RWPE2 (cell line): ENCODE data around the gene WDFY2.

ENCODE experiments used
- ATAC-seq: fragments of 200-7000 bp; cut with Tn5 transposase; 3 replicates; pipeline ENCODE4 v1.9.1; 2021; ENCODE audit warnings: low read depth
- DNase-seq: peaks from one replicate; pipeline ENCODE4 v3.0.0-alpha.2; 2020; ENCODE audit warnings: low spot score
- H3K27ac ChIP-seq: fragments of 450-650 bp; 2 replicates; pipeline ENCODE4 v1.5.1; 2017; ENCODE audit warnings: mild to moderate bottlenecking; ENCODE audit not compliant: poor library complexity, severe bottlenecking
- H3K27me3 ChIP-seq: fragments of 250-450 bp; sonication (Bioruptor Pico); 2 replicates; pipeline ENCODE4 v1.5.1; 2021; ENCODE audit warnings: mild to moderate bottlenecking, moderate library complexity; ENCODE audit not compliant: insufficient read depth, poor library complexity, severe bottlenecking
- H3K36me3 ChIP-seq: fragments of 250-450 bp; sonication (Bioruptor Pico); 2 replicates; pipeline ENCODE4 v1.5.1; 2020; ENCODE audit warnings: low read depth, mild to moderate bottlenecking, moderate library complexity
- H3K4me1 ChIP-seq: fragments of 250-450 bp; sonication (Bioruptor Pico); 2 replicates; pipeline ENCODE4 v1.5.1; 2021; ENCODE audit warnings: mild to moderate bottlenecking, moderate library complexity; ENCODE audit not compliant: insufficient read depth, poor library complexity, severe bottlenecking
- H3K4me3 ChIP-seq: fragments of 250-450 bp; sonication (Bioruptor Pico); 2 replicates; pipeline ENCODE4 v1.5.1; 2021; ENCODE audit warnings: mild to moderate bottlenecking, moderate library complexity; ENCODE audit not compliant: severe bottlenecking
- H3K9me3 ChIP-seq: fragments of 250-450 bp; sonication (Bioruptor Pico); 2 replicates; pipeline ENCODE4 v1.5.1; 2021; ENCODE audit warnings: mild to moderate bottlenecking, moderate library complexity; ENCODE audit not compliant: severe bottlenecking
- TF ChIP-seq, protein P1 (sequence below): fragments of 450-650 bp; IDR thresholded peaks from one replicate; pipeline ENCODE4 v1.5.1; 2017; ENCODE audit warnings: mild to moderate bottlenecking, moderate library complexity; ENCODE audit not compliant: poor library complexity, severe bottlenecking

WDFY2 gene

DNA sequence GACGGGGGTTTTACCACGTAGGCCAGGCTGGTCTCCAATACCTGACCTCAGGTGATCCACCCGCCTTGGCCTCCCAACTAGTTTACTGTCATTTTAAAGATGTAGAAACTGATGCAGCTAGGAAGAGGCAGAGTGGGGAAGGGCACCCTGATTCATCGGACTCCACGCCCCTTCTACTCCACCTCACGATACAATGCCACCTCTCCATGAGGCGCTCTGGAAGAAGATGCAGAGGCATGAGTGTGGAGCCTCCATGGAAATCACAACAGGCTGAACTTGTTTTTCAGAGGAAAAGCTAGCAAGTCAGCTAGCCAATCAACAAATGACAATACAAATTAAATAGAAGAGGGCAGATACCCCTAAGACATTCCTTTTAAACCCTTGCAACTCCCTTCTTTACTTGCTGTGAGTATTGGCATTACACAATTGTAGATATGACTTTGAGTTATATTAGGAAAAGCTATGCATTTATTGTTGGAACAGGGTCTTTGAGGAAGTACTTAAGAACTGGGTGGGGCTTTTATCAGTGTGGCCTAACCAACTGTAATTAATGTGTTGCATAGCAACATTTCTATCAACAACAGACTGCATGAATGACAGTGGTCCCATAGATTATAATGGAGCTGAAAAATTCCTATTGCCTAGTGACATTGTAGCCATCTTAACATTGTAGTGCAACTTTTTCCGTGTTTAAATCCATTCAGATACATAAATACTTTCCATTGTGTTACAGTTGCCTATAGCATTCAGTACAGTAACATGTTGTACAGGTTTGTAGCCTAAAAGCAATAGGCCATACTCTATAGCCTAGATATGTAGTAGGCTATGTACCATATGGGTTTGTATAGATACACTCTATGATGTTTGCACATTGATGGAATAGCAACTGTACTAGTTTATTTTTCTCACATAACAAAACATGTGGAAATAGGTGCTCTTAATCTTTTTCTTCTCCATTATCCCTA is 17.6 kb downstream of the WDFY2 start:
- no peaks in the 10 kb centered on the region for H3K9me3 ChIP-seq
- no peaks in the 10 kb centered on the region for H3K27me3 ChIP-seq
- ATAC-seq (no peak), DNase-seq (no peak)
- TF ChIP-seq, protein P1, sequence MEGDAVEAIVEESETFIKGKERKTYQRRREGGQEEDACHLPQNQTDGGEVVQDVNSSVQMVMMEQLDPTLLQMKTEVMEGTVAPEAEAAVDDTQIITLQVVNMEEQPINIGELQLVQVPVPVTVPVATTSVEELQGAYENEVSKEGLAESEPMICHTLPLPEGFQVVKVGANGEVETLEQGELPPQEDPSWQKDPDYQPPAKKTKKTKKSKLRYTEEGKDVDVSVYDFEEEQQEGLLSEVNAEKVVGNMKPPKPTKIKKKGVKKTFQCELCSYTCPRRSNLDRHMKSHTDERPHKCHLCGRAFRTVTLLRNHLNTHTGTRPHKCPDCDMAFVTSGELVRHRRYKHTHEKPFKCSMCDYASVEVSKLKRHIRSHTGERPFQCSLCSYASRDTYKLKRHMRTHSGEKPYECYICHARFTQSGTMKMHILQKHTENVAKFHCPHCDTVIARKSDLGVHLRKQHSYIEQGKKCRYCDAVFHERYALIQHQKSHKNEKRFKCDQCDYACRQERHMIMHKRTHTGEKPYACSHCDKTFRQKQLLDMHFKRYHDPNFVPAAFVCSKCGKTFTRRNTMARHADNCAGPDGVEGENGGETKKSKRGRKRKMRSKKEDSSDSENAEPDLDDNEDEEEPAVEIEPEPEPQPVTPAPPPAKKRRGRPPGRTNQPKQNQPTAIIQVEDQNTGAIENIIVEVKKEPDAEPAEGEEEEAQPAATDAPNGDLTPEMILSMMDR = no peak
- no peak overlapping the region for H3K27ac ChIP-seq
- peaks cover 27% of the 10 kb centered on the region for H3K4me1 ChIP-seq
- peaks cover 21% of the 10 kb centered on the region for H3K36me3 ChIP-seq
- H3K4me3 ChIP-seq = no peak overlapping the region

DNA sequence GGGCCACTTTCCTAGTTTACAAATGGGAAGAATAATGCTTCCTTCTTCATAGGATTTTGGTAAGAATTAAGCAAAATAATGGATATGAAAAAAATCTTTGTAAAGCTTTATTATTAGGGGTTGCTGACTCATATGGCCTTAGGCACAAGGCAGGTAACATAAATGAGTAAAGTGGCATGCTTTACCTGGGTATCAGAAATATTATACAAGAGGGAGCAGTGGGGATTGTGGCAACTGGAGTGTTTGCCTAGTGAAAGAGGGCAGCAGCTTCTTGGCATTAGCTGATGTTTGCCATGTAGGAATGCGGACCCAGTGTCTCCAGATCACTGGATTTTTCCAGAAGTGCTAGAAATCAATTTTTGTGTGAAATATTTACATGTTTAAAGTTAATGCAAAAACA is 19.5 kb downstream of the WDFY2 start:
- TF ChIP-seq, protein P1 = no peak
- H3K36me3 ChIP-seq = peaks cover 29% of the 10 kb centered on the region
- no peak overlapping the region for H3K4me3 ChIP-seq
- H3K27ac ChIP-seq = peak overlapping the region; percentile 31
- peaks cover 24% of the 10 kb centered on the region for H3K4me1 ChIP-seq
- H3K27me3 ChIP-seq = no peaks in the 10 kb centered on the region
- H3K9me3 ChIP-seq = no peaks in the 10 kb centered on the region
- DNase-seq = no peak
- peak; percentile 71 for ATAC-seq

DNA sequence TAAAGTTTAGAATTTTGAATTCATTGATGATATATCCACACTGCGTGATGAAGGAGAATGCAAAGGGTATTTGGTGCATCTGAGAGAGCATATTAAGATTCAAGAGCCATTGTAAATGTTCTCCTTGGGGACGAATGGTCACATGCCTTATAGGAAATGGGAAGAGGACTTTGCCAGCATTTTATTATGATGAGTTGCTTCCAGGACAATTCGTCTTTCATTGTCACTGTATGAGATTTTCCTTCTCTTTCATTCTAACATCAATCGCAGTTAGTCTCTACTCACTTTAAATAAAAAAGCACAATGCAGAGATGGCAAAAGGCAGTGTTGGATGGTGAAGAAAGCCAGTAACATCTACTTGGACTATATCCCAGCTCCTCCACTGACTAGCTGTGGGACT is 21.4 kb downstream of the WDFY2 start:
- H3K4me3 ChIP-seq = no peak overlapping the region
- ATAC-seq (no peak), DNase-seq (no peak)
- H3K27me3 ChIP-seq = no peaks in the 10 kb centered on the region
- peaks cover 29% of the 10 kb centered on the region for H3K36me3 ChIP-seq
- TF ChIP-seq, protein P1 = no peak
- no peaks in the 10 kb centered on the region for H3K9me3 ChIP-seq
- H3K27ac ChIP-seq = no peak overlapping the region
- peaks cover 24% of the 10 kb centered on the region for H3K4me1 ChIP-seq

DNA sequence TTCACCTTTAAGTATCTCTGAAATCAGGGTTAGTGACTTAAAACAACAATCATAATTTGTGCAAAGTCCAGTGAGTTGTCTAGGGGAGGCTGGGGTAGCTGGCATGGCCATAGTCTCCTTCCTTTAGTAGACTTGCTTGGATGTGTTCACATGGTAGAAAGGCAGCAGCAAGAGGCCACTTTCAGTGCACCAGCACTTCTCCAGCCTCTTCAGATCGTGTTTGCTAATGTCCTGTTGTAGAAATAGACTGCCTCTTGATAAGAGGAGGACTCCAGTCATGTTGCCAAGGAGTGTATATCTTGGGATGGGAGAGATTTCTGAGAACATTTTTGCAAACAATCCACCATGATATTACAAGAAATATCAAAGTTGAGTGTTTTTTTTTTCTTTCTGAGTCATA is 22.9 kb downstream of the WDFY2 start:
- H3K4me1 ChIP-seq = peaks cover 33% of the 10 kb centered on the region
- H3K27me3 ChIP-seq = no peaks in the 10 kb centered on the region
- TF ChIP-seq, protein P1 = no peak
- no peak for DNase-seq
- H3K9me3 ChIP-seq = no peaks in the 10 kb centered on the region
- H3K36me3 ChIP-seq = peaks cover 23% of the 10 kb centered on the region
- H3K27ac ChIP-seq = no peak overlapping the region
- ATAC-seq = no peak
- no peak overlapping the region for H3K4me3 ChIP-seq
